SK-N-SH (cell line): ENCODE data around the gene GLRA1. TPM values are rescaled to one million over a fixed set of nuclear protein-coding genes. Genes with fewer than 3 reads are reported as not detected.

Experiments
- CTCF ChIA-PET: fragments of 300-600, 350-600 bp; formaldehyde crosslinking; extraction: SDS; loops from one replicate; lab custom pipeline; 2021; lab: Yijun Ruan, JAX
- POLR2A ChIA-PET: fragments of 350-600 bp; sonication (Branson Sonifier 250); formaldehyde crosslinking; extraction: SDS; loops from one replicate; lab custom pipeline; 2020; ENCODE audit warnings: antibody characterized with exemption, inconsistent platforms; lab: Yijun Ruan, JAX
- DNase-seq: peaks from one replicate; pipeline ENCODE4 v3.0.0; 2012
- H2AFZ ChIP-seq: fragments of 200-600 bp; sonication (generic); 2 replicates; pipeline ENCODE4 v1.8.1; 2016; ENCODE audit warnings: antibody characterized with exemption, mild to moderate bottlenecking, low read depth
- H3F3A ChIP-seq: fragments of 200-600 bp; sonication (generic); replicated peaks from 2 replicates; pipeline ENCODE3; 2016; ENCODE audit warnings: antibody characterized with exemption, mild to moderate bottlenecking; ENCODE audit not compliant: insufficient read depth
- H3K27ac ChIP-seq, 2 experiments: fragments of 200-500 bp in 1 of 2; fragments of 200-600 bp in 1 of 2; sonication (Bioruptor generic) in 1 of 2; sonication (generic), shearing (Covaris generic) in 1 of 2; 2 replicates each; pipeline versions ENCODE4 v1.5.1 to v1.6.1; 2014 to 2016; ENCODE audit warnings: low read depth in 2 of 2, inconsistent platforms in 1 of 2, low read length in 1 of 2, mild to moderate bottlenecking in 1 of 2, mixed read lengths in 1 of 2
- H3K27me3 ChIP-seq: fragments of 200-600 bp; sonication (generic), shearing (Covaris generic); 2 replicates; pipeline ENCODE4 v1.6.1; 2016; ENCODE audit warnings: mixed run types; ENCODE audit not compliant: insufficient read depth
- H3K36me3 ChIP-seq, 2 experiments: fragments of 200-500 bp in 1 of 2; fragments of 200-600 bp in 1 of 2; sonication (Bioruptor generic) in 1 of 2; sonication (generic) in 1 of 2; replicated peaks in 1 of 2; 2 replicates each; pipeline versions ENCODE3 to v1.5.1; 2014 to 2016; ENCODE audit warnings: low read length in 1 of 2, mild to moderate bottlenecking in 1 of 2; ENCODE audit not compliant: insufficient read depth in 2 of 2, control insufficient read depth in 1 of 2
- H3K4me1 ChIP-seq, 2 experiments: fragments of 200-500 bp in 1 of 2; fragments of 200-600 bp in 1 of 2; sonication (Bioruptor generic) in 1 of 2; sonication (generic), shearing (Covaris generic) in 1 of 2; 2 replicates each; pipeline versions ENCODE4 v1.5.1 to v1.6.1; 2014 to 2016; ENCODE audit warnings: low read depth in 1 of 2, low read length in 1 of 2, mixed run types in 1 of 2; ENCODE audit not compliant: insufficient read depth in 2 of 2, control insufficient read depth in 1 of 2
- H3K4me2 ChIP-seq: fragments of 200-600 bp; sonication (generic), shearing (Covaris generic); 2 replicates; pipeline ENCODE4 v1.6.1; 2017; ENCODE audit warnings: mixed run types
- H3K4me3 ChIP-seq, 2 experiments: fragments of 200-500 bp in 1 of 2; fragments of 200-600 bp in 1 of 2; sonication (Bioruptor generic) in 1 of 2; sonication (generic), shearing (Covaris generic) in 1 of 2; 2 replicates each; pipeline versions ENCODE4 v1.5.1 to v1.8.1; 2014 to 2016; ENCODE audit warnings: low read depth in 2 of 2, inconsistent platforms in 1 of 2, low read length in 1 of 2, mild to moderate bottlenecking in 1 of 2, mixed read lengths in 1 of 2, moderate library complexity in 1 of 2
- H3K79me2 ChIP-seq: fragments of 200-600 bp; sonication (generic); 2 replicates; pipeline ENCODE4 v1.8.1; 2017; ENCODE audit warnings: mild to moderate bottlenecking; ENCODE audit not compliant: insufficient read depth
- H3K9ac ChIP-seq: fragments of 200-600 bp; sonication (generic); 2 replicates; pipeline ENCODE4 v1.6.1; 2017; ENCODE audit warnings: mixed run types
- H3K9me2 ChIP-seq: fragments of 200-600 bp; sonication (generic); 2 replicates; pipeline ENCODE4 v1.6.1; 2017; ENCODE audit warnings: mixed run types
- H3K9me3 ChIP-seq: fragments of 200-600 bp; sonication (generic); 2 replicates; pipeline ENCODE4 v1.6.1; 2017; ENCODE audit warnings: mixed run types, mild to moderate bottlenecking, moderate library complexity
- H4K20me1 ChIP-seq: fragments of 200-600 bp; sonication (generic); 2 replicates; pipeline ENCODE4 v1.6.1; 2017; ENCODE audit warnings: mild to moderate bottlenecking, mixed run types; ENCODE audit not compliant: insufficient read depth
- CHD2 ChIP-seq: fragments of 150-350 bp; IDR thresholded peaks from 2 replicates; pipeline ENCODE4 v1.6.1; 2018; ENCODE audit warnings: low read length; ENCODE audit not compliant: partially characterized antibody
- EP300 ChIP-seq, 2 experiments: IDR thresholded peaks; 2 replicates each; pipeline versions ENCODE4 v1.4.0 to v1.6.1; 2012; ENCODE audit warnings: borderline replicate concordance in 1 of 2, low read depth in 1 of 2, low read length in 1 of 2
- FOSL2 ChIP-seq: IDR thresholded peaks from 2 replicates; pipeline ENCODE4 v1.4.0; 2012; ENCODE audit warnings: low read depth, mild to moderate bottlenecking, moderate library complexity, borderline replicate concordance
- FOXM1 ChIP-seq: IDR thresholded peaks from 2 replicates; pipeline ENCODE4 v1.4.0; 2012; ENCODE audit warnings: low read depth, mild to moderate bottlenecking
- GABPA ChIP-seq: IDR thresholded peaks from 2 replicates; pipeline ENCODE4 v1.4.0; 2012; ENCODE audit warnings: low read depth, mild to moderate bottlenecking
- GATA2 ChIP-seq: sonication (generic); formaldehyde crosslinking; IDR thresholded peaks from 2 replicates; pipeline ENCODE4 v1.5.0; 2020; ENCODE audit warnings: mild to moderate bottlenecking, missing genetic modification reagents
- NFIC ChIP-seq: IDR thresholded peaks from 2 replicates; pipeline ENCODE4 v1.4.0; 2012; ENCODE audit warnings: borderline replicate concordance
- POLR2AphosphoS5 ChIP-seq: IDR thresholded peaks from 2 replicates; pipeline ENCODE4 v1.6.1; 2012; ENCODE audit warnings: low read depth, low read length
- RAD21 ChIP-seq: IDR thresholded peaks from 2 replicates; pipeline ENCODE4 v1.6.1; 2012; ENCODE audit warnings: mild to moderate bottlenecking, low read length
- RCOR1 ChIP-seq: fragments of 150-350 bp; IDR thresholded peaks from 2 replicates; pipeline ENCODE4 v1.6.1; 2017; ENCODE audit warnings: antibody characterized with exemption, low read length
- RFX5 ChIP-seq: IDR thresholded peaks from 2 replicates; pipeline ENCODE4 v1.6.1; 2012; ENCODE audit warnings: mild to moderate bottlenecking, improper control_type of control experiment, low read length
- SIN3A ChIP-seq: IDR thresholded peaks from 2 replicates; pipeline ENCODE4 v1.6.1; 2012; ENCODE audit warnings: low read depth, mild to moderate bottlenecking, low read length, moderate library complexity, borderline replicate concordance
- TEAD4 ChIP-seq: IDR thresholded peaks from 2 replicates; pipeline ENCODE4 v1.4.0; 2012; ENCODE audit warnings: mild to moderate bottlenecking, borderline replicate concordance; ENCODE audit not compliant: insufficient read depth
- YY1 ChIP-seq: IDR thresholded peaks from 2 replicates; pipeline ENCODE4 v1.4.0; 2012; ENCODE audit warnings: low read depth, mild to moderate bottlenecking
- WGBS: methylation state at CpG from one replicate; pipeline ENCODE4 v1.1.6; 2017; ENCODE audit warnings: low lambda C conversion rate; 5-methylcytosine and 5-hydroxymethylcytosine counted together
- polyA plus RNA-seq, 3 experiments: library from polyadenylated mRNA; depleted of rRNA; stranded (reverse); fragments of >200 nt; gene quantifications; 2 replicates each; pipeline ENCODE4 v1.2.3, GENCODE V29; 2012
- TF ChIP-seq, protein P1 (sequence below): IDR thresholded peaks from 2 replicates; pipeline ENCODE4 v1.4.0; 2012; ENCODE audit warnings: low read depth, borderline replicate concordance
- TF ChIP-seq, protein P2 (sequence below): fragments of 150-350 bp; IDR thresholded peaks from 2 replicates; pipeline ENCODE4 v1.6.1; 2017; ENCODE audit warnings: antibody characterized with exemption, low read length, low read depth, borderline replicate concordance
- TF ChIP-seq, protein P3 (sequence below): IDR thresholded peaks from 2 replicates; pipeline ENCODE4 v1.4.0; 2012; ENCODE audit warnings: low read depth
- TF ChIP-seq, protein P4 (sequence below): IDR thresholded peaks from 2 replicates; pipeline ENCODE4 v1.4.0; 2012; ENCODE audit warnings: low read depth, borderline replicate concordance
- TF ChIP-seq, protein P5 (sequence below): fragments of 150-350 bp; IDR thresholded peaks from 2 replicates; pipeline ENCODE4 v1.6.1; 2016; ENCODE audit warnings: mild to moderate bottlenecking, low read depth, low read length

Gene GLRA1
- polyA plus RNA-seq, 1 of the 3 experiments (the other 2 are of a cell fraction), result not detected

DNA sequence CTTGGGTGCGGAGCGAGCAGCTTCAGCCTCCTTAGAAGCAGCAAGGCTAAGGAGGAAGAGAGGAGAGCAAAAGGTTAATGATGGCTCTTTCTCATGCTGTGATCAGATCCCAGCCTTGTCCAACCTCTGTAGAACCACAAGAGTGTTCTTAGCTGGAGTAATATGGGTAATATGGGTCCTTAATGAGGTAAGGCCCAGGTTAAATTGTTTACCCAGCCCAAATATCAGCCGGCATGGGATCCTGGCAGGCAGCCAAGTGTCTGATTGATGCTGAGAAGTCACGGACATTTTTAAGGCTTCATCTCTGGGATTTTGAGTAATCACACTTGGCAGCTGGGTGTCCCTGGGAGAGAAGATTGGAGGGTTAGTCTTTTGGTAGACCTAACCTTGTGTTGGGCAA lies 32.3 kb downstream of the GLRA1 start:
- no peak overlapping the region for H3K9ac ChIP-seq
- no peaks in the 10 kb centered on the region for H3K9me3 ChIP-seq
- peaks cover 0 to 9% of the 10 kb centered on the region in 2 experiments; a peak in 1 of 4 replicates for H3K4me1 ChIP-seq
- H3K36me3 ChIP-seq, result no peaks in the 10 kb centered on the region
- peaks cover 11% of the 10 kb centered on the region for H3F3A ChIP-seq
- no peaks in the 10 kb centered on the region for H3K79me2 ChIP-seq
- no peak overlapping the region for H3K27ac ChIP-seq
- H3K4me2 ChIP-seq, result no peak overlapping the region
- TF ChIP-seq, protein P1, sequence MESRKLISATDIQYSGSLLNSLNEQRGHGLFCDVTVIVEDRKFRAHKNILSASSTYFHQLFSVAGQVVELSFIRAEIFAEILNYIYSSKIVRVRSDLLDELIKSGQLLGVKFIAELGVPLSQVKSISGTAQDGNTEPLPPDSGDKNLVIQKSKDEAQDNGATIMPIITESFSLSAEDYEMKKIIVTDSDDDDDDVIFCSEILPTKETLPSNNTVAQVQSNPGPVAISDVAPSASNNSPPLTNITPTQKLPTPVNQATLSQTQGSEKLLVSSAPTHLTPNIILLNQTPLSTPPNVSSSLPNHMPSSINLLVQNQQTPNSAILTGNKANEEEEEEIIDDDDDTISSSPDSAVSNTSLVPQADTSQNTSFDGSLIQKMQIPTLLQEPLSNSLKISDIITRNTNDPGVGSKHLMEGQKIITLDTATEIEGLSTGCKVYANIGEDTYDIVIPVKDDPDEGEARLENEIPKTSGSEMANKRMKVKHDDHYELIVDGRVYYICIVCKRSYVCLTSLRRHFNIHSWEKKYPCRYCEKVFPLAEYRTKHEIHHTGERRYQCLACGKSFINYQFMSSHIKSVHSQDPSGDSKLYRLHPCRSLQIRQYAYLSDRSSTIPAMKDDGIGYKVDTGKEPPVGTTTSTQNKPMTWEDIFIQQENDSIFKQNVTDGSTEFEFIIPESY, result no peak
- TF ChIP-seq RCOR1, result no peak
- TF ChIP-seq POLR2AphosphoS5, result no peak
- TF ChIP-seq YY1, result no peak
- TF ChIP-seq SIN3A, result no peak
- no peak for TF ChIP-seq EP300 (IDR thresholded peaks at IDR 0.05; ENCODE audit: borderline replicate concordance in 1 of 2, low read depth in 1 of 2, low read length in 1 of 2)
- TF ChIP-seq TEAD4, result no peak
- TF ChIP-seq, protein P2, sequence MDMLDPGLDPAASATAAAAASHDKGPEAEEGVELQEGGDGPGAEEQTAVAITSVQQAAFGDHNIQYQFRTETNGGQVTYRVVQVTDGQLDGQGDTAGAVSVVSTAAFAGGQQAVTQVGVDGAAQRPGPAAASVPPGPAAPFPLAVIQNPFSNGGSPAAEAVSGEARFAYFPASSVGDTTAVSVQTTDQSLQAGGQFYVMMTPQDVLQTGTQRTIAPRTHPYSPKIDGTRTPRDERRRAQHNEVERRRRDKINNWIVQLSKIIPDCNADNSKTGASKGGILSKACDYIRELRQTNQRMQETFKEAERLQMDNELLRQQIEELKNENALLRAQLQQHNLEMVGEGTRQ, result no peak
- TF ChIP-seq NFIC, result no peak
- TF ChIP-seq GATA2 (CRISPR knock-in tag), result no peak
- no peak for TF ChIP-seq RFX5
- TF ChIP-seq FOXM1, result no peak
- TF ChIP-seq FOSL2, result no peak
- TF ChIP-seq, protein P3, sequence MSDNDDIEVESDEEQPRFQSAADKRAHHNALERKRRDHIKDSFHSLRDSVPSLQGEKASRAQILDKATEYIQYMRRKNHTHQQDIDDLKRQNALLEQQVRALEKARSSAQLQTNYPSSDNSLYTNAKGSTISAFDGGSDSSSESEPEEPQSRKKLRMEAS, result no peak
- no peak overlapping the region for H2AFZ ChIP-seq
- POLR2A ChIA-PET, result no interaction called here
- no peaks in the 10 kb centered on the region for H4K20me1 ChIP-seq
- CTCF ChIA-PET, result no interaction called here
- H3K9me2 ChIP-seq, result no peaks in the 10 kb centered on the region
- DNase-seq, result no peak
- no peaks in the 10 kb centered on the region for H3K27me3 ChIP-seq
- no peak overlapping the region for H3K4me3 ChIP-seq
- 52% methylated on average over 4 of the region's 4 CpGs for WGBS

DNA sequence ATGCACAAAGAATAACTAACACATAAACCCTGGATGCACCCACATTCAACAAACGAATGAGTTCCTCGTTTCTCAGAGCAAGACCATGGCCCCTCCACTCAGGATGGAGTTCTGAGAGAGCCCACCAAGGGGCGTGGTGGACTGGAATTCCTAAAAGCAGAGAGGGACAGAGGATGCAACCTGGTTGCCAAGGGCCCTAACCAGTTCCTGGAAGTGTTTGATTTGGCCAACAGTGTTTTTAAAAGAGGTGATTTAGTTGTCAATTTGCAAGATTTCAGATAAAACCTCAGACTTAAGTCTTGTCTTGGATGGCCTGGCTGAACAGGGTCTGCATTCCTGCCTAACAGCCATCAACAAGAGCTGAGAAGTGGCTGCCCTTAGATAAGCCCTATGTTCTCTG lies 34.4 kb downstream of the GLRA1 start:
- H3F3A ChIP-seq, result no peaks in the 10 kb centered on the region
- H2AFZ ChIP-seq, result no peak overlapping the region
- no peak overlapping the region for H3K27ac ChIP-seq
- 7% methylated on average over 3 of the region's 3 CpGs for WGBS
- ChIA-PET CTCF (no interaction called here), POLR2A (no interaction called here)
- H3K9me3 ChIP-seq, result no peaks in the 10 kb centered on the region
- no peaks in the 10 kb centered on the region for H3K4me1 ChIP-seq
- H3K4me3 ChIP-seq, result no peak overlapping the region
- DNase-seq, result no peak
- H3K9ac ChIP-seq, result no peak overlapping the region
- no peaks in the 10 kb centered on the region for H3K79me2 ChIP-seq
- H3K4me2 ChIP-seq, result no peak overlapping the region
- TF ChIP-seq RFX5 (no peak), CHD2 (no peak), RAD21 (no peak), GABPA (no peak)
- TF ChIP-seq, protein P4, sequence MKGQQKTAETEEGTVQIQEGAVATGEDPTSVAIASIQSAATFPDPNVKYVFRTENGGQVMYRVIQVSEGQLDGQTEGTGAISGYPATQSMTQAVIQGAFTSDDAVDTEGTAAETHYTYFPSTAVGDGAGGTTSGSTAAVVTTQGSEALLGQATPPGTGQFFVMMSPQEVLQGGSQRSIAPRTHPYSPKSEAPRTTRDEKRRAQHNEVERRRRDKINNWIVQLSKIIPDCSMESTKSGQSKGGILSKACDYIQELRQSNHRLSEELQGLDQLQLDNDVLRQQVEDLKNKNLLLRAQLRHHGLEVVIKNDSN, result no peak
- TF ChIP-seq, protein P5, sequence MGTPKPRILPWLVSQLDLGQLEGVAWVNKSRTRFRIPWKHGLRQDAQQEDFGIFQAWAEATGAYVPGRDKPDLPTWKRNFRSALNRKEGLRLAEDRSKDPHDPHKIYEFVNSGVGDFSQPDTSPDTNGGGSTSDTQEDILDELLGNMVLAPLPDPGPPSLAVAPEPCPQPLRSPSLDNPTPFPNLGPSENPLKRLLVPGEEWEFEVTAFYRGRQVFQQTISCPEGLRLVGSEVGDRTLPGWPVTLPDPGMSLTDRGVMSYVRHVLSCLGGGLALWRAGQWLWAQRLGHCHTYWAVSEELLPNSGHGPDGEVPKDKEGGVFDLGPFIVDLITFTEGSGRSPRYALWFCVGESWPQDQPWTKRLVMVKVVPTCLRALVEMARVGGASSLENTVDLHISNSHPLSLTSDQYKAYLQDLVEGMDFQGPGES, result no peak
- TF ChIP-seq, all 33 proteins: peak for 0
- no peaks in the 10 kb centered on the region for H3K36me3 ChIP-seq
- no peaks in the 10 kb centered on the region for H4K20me1 ChIP-seq
- no peaks in the 10 kb centered on the region for H3K9me2 ChIP-seq
- no peaks in the 10 kb centered on the region for H3K27me3 ChIP-seq
